PC-3 (cell line): ENCODE results near the gene RRBP1. TPM values are rescaled to one million over a fixed set of nuclear protein-coding genes. Genes with fewer than 3 reads are reported as not detected.

Experiments
- ATAC-seq: fragments of 200-7000 bp; cut with Tn5 transposase; 2 replicates; pipeline ENCODE4 v1.9.1; 2020; ENCODE audit warnings: mild to moderate bottlenecking, moderate library complexity
- BruUV-seq: library from RNA; stranded (reverse); fragments of 400-500 nt; replicated peaks from 2 replicates; lab custom pipeline; 2021; lab: Mats Ljungman, UMichigan
- CTCF ChIA-PET: fragments of 300-600 bp; sonication (Branson Sonifier 250); formaldehyde crosslinking; loops from one replicate; lab custom pipeline; 2022; ENCODE audit warnings: antibody characterized with exemption; lab: Charles Lee
- POLR2A ChIA-PET: fragments of 300-600 bp; sonication (Branson Sonifier 250); formaldehyde crosslinking; loops from one replicate; lab custom pipeline; 2022; ENCODE audit warnings: antibody characterized with exemption; ENCODE audit not compliant: unreplicated experiment; lab: Charles Lee
- DNase-seq: peaks from one replicate; pipeline ENCODE4 v3.0.0-alpha.2; 2015
- H2AFZ ChIP-seq: fragments of 300-600 bp; sonication (generic); 2 replicates; pipeline ENCODE4 v1.6.0; 2016; ENCODE audit warnings: antibody characterized with exemption, low read length
- H3F3A ChIP-seq: fragments of 300-600 bp; sonication (generic); one replicate; pipeline ENCODE4 v1.6.0; 2017; ENCODE audit warnings: antibody characterized with exemption, low read length, control low read depth, mild to moderate bottlenecking; ENCODE audit not compliant: unreplicated experiment
- H3K27ac ChIP-seq: fragments of 300-600 bp; sonication (generic); 2 replicates; pipeline ENCODE4 v1.5.1; 2016; ENCODE audit warnings: mild to moderate bottlenecking, low read length
- H3K27me3 ChIP-seq: fragments of 300-600 bp; sonication (generic); 2 replicates; pipeline ENCODE4 v1.6.1; 2016; ENCODE audit warnings: low read length, mixed read lengths
- H3K36me3 ChIP-seq: fragments of 300-600 bp; sonication (generic); 2 replicates; pipeline ENCODE4 v1.6.1; 2016; ENCODE audit warnings: low read depth, mixed run types, low read length, mixed read lengths
- H3K4me1 ChIP-seq: fragments of 300-600 bp; sonication (generic); 2 replicates; pipeline ENCODE4 v1.5.1; 2016; ENCODE audit warnings: low read length; ENCODE audit not compliant: insufficient read depth
- H3K4me2 ChIP-seq: fragments of 300-600 bp; sonication (generic); 2 replicates; pipeline ENCODE4 v1.6.0; 2016; ENCODE audit warnings: low read length
- H3K4me3 ChIP-seq: fragments of 300-600 bp; sonication (generic); 2 replicates; pipeline ENCODE4 v1.5.1; 2016; ENCODE audit warnings: mild to moderate bottlenecking, low read length, mixed read lengths
- H3K79me2 ChIP-seq: fragments of 300-600 bp; sonication (generic); 2 replicates; pipeline ENCODE4 v1.6.1; 2017; ENCODE audit warnings: low read length, mixed read lengths
- H3K9ac ChIP-seq: fragments of 300-600 bp; sonication (generic); 2 replicates; pipeline ENCODE4 v1.6.0; 2016; ENCODE audit warnings: mild to moderate bottlenecking, low read length
- H3K9me2 ChIP-seq: fragments of 300-600 bp; sonication (generic); replicated peaks from 2 replicates; pipeline ENCODE4 v1.6.1; 2016; ENCODE audit warnings: mixed run types, low read length, mixed read lengths
- H3K9me3 ChIP-seq: fragments of 300-600 bp; sonication (generic); 2 replicates; pipeline ENCODE4 v1.6.1; 2016; ENCODE audit warnings: low read length, mixed read lengths
- H4K20me1 ChIP-seq: fragments of 300-600 bp; sonication (generic); 2 replicates; pipeline ENCODE4 v1.6.1; 2016; ENCODE audit warnings: low read length, mixed read lengths
- EZH2 ChIP-seq: fragments of 300-600 bp; sonication (generic); IDR thresholded peaks from one replicate; pipeline ENCODE4 v1.6.1; 2017; ENCODE audit warnings: antibody characterized with exemption, mild to moderate bottlenecking, low read length; ENCODE audit not compliant: unreplicated experiment
- EZH2phosphoT487 ChIP-seq: fragments of 300-600 bp; sonication (generic); IDR thresholded peaks from 2 replicates; pipeline ENCODE4 v1.6.1; 2018; ENCODE audit warnings: mild to moderate bottlenecking, antibody characterized with exemption, low read length, borderline replicate concordance
- intact Hi-C: fragments of 100-400 bp; cut with micrococcal nuclease; formaldehyde crosslinking; loops from 2 replicates; pipeline ENCODE4 v1.9.0; 2023
- total RNA-seq: library from RNA; depleted of rRNA; stranded (reverse); fragments of >200 nt; gene quantifications from 2 replicates; pipeline ENCODE4 v1.2.3, GENCODE V29; 2014
- TF ChIP-seq, protein P1 (sequence below): fragments of 300-600 bp; sonication (generic); conservative IDR thresholded peaks from 2 replicates; pipeline ENCODE4 v1.5.1; 2017; ENCODE audit warnings: antibody characterized with exemption, low read depth, mild to moderate bottlenecking, low read length

RRBP1 gene
- total RNA-seq, 1 experiment from 2014 or later, result 176 TPM

DNA sequence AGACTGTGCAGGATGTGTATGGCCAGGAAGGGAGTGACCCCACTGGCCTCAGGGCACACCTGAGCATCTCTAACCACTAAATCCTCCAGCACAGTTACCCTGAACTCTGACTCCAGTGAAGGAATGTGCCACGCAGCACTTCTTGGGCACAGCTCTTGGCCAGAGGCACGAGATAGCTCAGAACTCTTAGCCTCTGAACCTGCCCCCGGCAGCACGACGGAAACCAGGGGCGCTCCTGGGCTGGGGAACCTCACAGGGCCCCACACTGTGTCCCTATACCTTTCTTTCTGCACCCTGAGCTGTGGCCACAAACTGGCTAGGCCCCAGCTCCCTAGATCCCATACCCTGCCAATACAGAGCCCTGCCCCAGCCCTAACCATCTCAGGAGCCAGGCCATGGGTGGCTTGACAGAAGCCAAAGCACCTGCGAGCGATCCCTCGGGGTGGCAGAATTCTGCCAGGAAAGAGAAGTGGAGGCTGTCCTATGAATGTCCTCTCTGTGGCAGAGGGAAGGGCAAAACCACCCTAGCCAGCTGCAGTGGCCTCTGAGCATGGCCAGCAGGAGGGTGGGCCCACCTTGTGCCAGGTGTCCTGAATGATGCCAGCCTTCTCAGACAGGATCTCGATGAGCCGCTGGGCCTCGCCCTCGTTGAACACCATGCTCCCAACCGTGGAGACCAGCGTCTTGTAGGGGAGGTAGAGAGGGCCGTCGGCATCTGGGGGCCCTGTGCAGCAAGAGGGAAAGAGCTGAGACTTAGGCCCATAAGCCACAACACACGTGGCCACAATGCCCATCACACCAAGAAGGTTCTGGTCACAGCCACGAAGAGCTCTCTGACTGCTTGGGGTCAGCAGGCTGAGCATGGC lies 39.4 kb downstream of the RRBP1 start:
- Histone ChIP-seq H4K20me1 (peaks cover 23% of the 10 kb centered on the region; the same call in 1 of the 2 replicates), H3K9ac (no peak overlapping the region), H3K4me1 (no peaks in the 10 kb centered on the region), H3K9me3 (no peaks in the 10 kb centered on the region), H3K4me2 (no peak overlapping the region), H3K27me3 (no peaks in the 10 kb centered on the region), H3K79me2 (peaks cover 61% of the 10 kb centered on the region), H3K36me3 (peaks cover 32% of the 10 kb centered on the region; the same call in 1 of the 2 replicates), H3K27ac (no peak overlapping the region), H3K4me3 (no peak overlapping the region), H3F3A (peaks cover 3% of the 10 kb centered on the region), H2AFZ (no peak overlapping the region), H3K9me2 (no peaks in the 10 kb centered on the region)
- ATAC-seq (no peak), DNase-seq (no peak)
- ChIA-PET POLR2A (no interaction called here), CTCF (no interaction called here)
- BruUV-seq, result no TSS peak
- TF ChIP-seq EZH2phosphoT487, result no peak
- TF ChIP-seq, protein P1, sequence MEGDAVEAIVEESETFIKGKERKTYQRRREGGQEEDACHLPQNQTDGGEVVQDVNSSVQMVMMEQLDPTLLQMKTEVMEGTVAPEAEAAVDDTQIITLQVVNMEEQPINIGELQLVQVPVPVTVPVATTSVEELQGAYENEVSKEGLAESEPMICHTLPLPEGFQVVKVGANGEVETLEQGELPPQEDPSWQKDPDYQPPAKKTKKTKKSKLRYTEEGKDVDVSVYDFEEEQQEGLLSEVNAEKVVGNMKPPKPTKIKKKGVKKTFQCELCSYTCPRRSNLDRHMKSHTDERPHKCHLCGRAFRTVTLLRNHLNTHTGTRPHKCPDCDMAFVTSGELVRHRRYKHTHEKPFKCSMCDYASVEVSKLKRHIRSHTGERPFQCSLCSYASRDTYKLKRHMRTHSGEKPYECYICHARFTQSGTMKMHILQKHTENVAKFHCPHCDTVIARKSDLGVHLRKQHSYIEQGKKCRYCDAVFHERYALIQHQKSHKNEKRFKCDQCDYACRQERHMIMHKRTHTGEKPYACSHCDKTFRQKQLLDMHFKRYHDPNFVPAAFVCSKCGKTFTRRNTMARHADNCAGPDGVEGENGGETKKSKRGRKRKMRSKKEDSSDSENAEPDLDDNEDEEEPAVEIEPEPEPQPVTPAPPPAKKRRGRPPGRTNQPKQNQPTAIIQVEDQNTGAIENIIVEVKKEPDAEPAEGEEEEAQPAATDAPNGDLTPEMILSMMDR, result no peak
- TF ChIP-seq EZH2, result no peak
- intact Hi-C loops, result no loop called here

DNA sequence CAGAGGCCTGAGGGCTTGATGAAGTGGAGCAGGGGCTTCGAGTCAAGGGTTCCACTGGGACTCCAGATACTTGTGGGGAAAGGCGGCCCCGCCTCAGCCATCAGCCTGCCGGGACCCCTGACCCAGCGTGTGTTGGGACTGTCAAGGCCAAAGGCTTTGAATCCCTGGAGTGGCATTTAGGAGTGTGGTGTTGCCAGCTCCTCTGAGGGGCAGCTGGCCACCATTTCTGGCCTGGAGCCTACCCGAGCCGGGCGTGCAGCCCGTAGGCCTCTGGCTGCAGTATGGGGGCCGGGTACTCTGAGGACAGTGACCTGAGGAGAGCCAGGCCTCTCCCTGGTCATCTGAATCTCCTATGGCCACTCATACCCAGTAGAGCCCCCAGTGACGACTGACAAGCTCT lies 40.0 kb downstream of the RRBP1 start:
- H3K4me1 ChIP-seq, result no peaks in the 10 kb centered on the region
- POLR2A ChIA-PET, result no interaction called here
- CTCF ChIA-PET, result no interaction called here
- H3K36me3 ChIP-seq, result peaks cover 32% of the 10 kb centered on the region; the same call in 1 of the 2 replicates
- H3K79me2 ChIP-seq, result peaks cover 54% of the 10 kb centered on the region
- no peak for ATAC-seq
- H3K9me2 ChIP-seq, result no peaks in the 10 kb centered on the region
- no peak overlapping the region for H2AFZ ChIP-seq
- peaks cover 3% of the 10 kb centered on the region for H3F3A ChIP-seq
- no TSS peak for BruUV-seq
- TF ChIP-seq, protein P1, result no peak
- TF ChIP-seq EZH2phosphoT487 (no peak), EZH2 (no peak)
- no peak overlapping the region for H3K27ac ChIP-seq
- H3K9me3 ChIP-seq, result no peaks in the 10 kb centered on the region
- H3K27me3 ChIP-seq, result no peaks in the 10 kb centered on the region
- no peak for DNase-seq
- H4K20me1 ChIP-seq, result peaks cover 20% of the 10 kb centered on the region; the same call in 1 of the 2 replicates
- intact Hi-C loops, result no loop called here
- no peak overlapping the region for H3K4me2 ChIP-seq
- H3K4me3 ChIP-seq, result no peak overlapping the region
- no peak overlapping the region for H3K9ac ChIP-seq

DNA sequence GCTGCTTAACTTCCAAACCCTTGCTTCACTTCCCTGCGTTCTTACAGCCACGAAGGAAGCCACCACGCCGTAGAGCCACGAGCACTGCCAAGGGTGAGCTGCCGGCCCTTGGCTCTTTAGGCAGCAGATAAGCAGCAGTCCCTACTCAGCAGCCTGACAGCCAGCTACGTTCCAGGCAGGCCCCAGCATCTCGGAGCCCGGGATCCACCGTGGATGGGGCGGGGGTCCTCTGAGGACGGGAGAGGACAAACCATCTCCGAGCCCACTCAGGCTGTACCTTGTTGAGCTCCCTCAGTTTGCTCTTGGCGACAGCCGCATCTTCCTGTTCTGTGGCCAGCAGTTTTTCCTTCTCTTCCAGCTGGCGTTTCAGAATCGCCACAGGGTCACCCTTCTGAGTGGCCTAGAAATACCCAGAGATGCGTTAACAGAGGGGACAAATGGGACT lies 40.5 kb downstream of the RRBP1 start:
- no peaks in the 10 kb centered on the region for H3K9me2 ChIP-seq
- intact Hi-C loops, result no loop called here
- H3K4me3 ChIP-seq, result no peak overlapping the region
- H3K27me3 ChIP-seq, result no peaks in the 10 kb centered on the region
- no peak overlapping the region for H3K9ac ChIP-seq
- no peak for DNase-seq
- H3K36me3 ChIP-seq, result peaks cover 35% of the 10 kb centered on the region; the same call in 1 of the 2 replicates
- H3K4me1 ChIP-seq, result no peaks in the 10 kb centered on the region
- H3K9me3 ChIP-seq, result no peaks in the 10 kb centered on the region
- no TSS peak for BruUV-seq
- ChIA-PET CTCF (no interaction called here), POLR2A (no interaction called here)
- ATAC-seq, result no peak
- peaks cover 17% of the 10 kb centered on the region; the same call in 1 of the 2 replicates for H4K20me1 ChIP-seq
- TF ChIP-seq EZH2 (no peak), EZH2phosphoT487 (no peak)
- TF ChIP-seq, protein P1, result no peak
- peaks cover 3% of the 10 kb centered on the region for H3F3A ChIP-seq
- no peak overlapping the region for H3K4me2 ChIP-seq
- peaks cover 50% of the 10 kb centered on the region for H3K79me2 ChIP-seq
- no peak overlapping the region for H3K27ac ChIP-seq
- no peak overlapping the region for H2AFZ ChIP-seq
